ENCODE results near the gene CCDC69. TPM values are rescaled to one million over a fixed set of nuclear protein-coding genes. Genes with fewer than 3 reads are reported as not detected.

Gene CCDC69
- total RNA-seq, 6 experiments from 2014 or later, result 11.8 to 30.9 (median 22.9) TPM

- TF ChIP-seq POLR2A (IDR thresholded peaks at IDR 0.05), result no peak
- TF ChIP-seq, protein P1, sequence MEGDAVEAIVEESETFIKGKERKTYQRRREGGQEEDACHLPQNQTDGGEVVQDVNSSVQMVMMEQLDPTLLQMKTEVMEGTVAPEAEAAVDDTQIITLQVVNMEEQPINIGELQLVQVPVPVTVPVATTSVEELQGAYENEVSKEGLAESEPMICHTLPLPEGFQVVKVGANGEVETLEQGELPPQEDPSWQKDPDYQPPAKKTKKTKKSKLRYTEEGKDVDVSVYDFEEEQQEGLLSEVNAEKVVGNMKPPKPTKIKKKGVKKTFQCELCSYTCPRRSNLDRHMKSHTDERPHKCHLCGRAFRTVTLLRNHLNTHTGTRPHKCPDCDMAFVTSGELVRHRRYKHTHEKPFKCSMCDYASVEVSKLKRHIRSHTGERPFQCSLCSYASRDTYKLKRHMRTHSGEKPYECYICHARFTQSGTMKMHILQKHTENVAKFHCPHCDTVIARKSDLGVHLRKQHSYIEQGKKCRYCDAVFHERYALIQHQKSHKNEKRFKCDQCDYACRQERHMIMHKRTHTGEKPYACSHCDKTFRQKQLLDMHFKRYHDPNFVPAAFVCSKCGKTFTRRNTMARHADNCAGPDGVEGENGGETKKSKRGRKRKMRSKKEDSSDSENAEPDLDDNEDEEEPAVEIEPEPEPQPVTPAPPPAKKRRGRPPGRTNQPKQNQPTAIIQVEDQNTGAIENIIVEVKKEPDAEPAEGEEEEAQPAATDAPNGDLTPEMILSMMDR (IDR thresholded peaks at IDR 0.05), result no peak
- H3K9me3 ChIP-seq, result no peaks in the 10 kb centered on the region
- peaks cover 0 to 5% (median 0%) of the 10 kb centered on the region in 4 donors for H3K4me1 ChIP-seq
- H3K36me3 ChIP-seq, result no peaks in the 10 kb centered on the region
- WGBS (ENCODE audit: insufficient coverage, low coverage, low lambda C conversion rate, missing lambda C conversion rate), result 61% methylated on average over 10 of the region's 10 CpGs
- H3K27ac ChIP-seq, result no peak overlapping the region
- DNase-seq, result peak in 1 of 3 donors; percentile 20
- H3K4me3 ChIP-seq, result no peak overlapping the region
- ATAC-seq, result no peak
- H3K27me3 ChIP-seq, result no peaks in the 10 kb centered on the region
- intact Hi-C loops (cut with DNase I), result loop anchor here (5.0 to 10.0 kb wide), 4 partner anchors 36 to 116 kb away; no protein-coding TSS in a partner anchor
These were observed 55.1 kb downstream of the CCDC69 start for GRCh38 chr5:151168602-151169344.

DNA sequence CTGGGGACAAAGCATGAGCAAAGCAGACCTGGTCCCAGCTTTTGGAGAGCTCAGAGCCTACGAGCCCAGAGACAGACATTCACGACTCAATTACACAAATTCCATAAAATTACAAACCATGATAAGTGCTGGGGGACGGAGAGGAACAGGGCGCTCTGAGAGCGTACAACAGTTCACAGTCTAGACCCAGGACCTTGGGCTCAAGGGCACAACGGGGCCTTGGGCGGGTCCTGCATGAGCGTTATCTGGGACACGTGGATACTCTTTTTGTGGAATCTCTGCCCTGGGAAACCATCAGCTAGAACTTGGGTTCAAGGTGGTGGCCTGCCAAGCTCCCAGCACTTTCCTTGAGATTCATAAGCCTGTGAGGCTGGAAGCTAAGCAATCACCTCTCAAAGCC lies 56.9 kb downstream of the CCDC69 start:
- TF ChIP-seq, protein P1 (IDR thresholded peaks at IDR 0.05), result no peak
- TF ChIP-seq POLR2A (IDR thresholded peaks at IDR 0.05), result no peak
- Histone ChIP-seq H3K4me1 (peaks cover 0 to 5% (median 0%) of the 10 kb centered on the region in 4 donors), H3K27ac (no peak overlapping the region), H3K27me3 (no peaks in the 10 kb centered on the region), H3K9me3 (no peaks in the 10 kb centered on the region), H3K36me3 (no peaks in the 10 kb centered on the region), H3K4me3 (no peak overlapping the region)
- ATAC-seq, result no peak
- DNase-seq, result no peak
- WGBS (ENCODE audit: insufficient coverage, low coverage, low lambda C conversion rate, missing lambda C conversion rate), result 80% methylated on average over 8 of the region's 9 CpGs
- intact Hi-C loops (cut with DNase I), result loop anchor here (5.0 to 10.0 kb wide), 4 partner anchors 35 to 115 kb away; no protein-coding TSS in a partner anchor

- no peaks in the 10 kb centered on the region for H3K36me3 ChIP-seq
- ATAC-seq (peak; percentile 93 to 98 (median 98)), DNase-seq (peak in 2 of 3 donors; percentile 57 to 80)
- H3K4me3 ChIP-seq, result no peak overlapping the region
- H3K27ac ChIP-seq, result no peak overlapping the region
- no peak for TF ChIP-seq POLR2A (IDR thresholded peaks at IDR 0.05)
- TF ChIP-seq, protein P1 (IDR thresholded peaks at IDR 0.05), result peak; percentile 92 to 96 (median 93)
- intact Hi-C loops (cut with DNase I), result loop anchor here (5.0 to 10.0 kb wide), 5 partner anchors 33 to 113 kb away; no protein-coding TSS in a partner anchor
- no peaks in the 10 kb centered on the region for H3K27me3 ChIP-seq
- WGBS (ENCODE audit: insufficient coverage, low coverage, low lambda C conversion rate, missing lambda C conversion rate), result 24% methylated on average over 8 of the region's 8 CpGs
- no peaks in the 10 kb centered on the region for H3K9me3 ChIP-seq
- peaks cover 0 to 5% (median 0%) of the 10 kb centered on the region in 4 donors for H3K4me1 ChIP-seq
These were observed 59.1 kb downstream of the CCDC69 start for GRCh38 chr5:151164687-151165392.

GRCh38 chr5:151162776-151163175 lies 61.1 kb downstream of the CCDC69 start:
- DNase-seq, result no peak
- no peak overlapping the region for H3K4me3 ChIP-seq
- peaks cover 0 to 13% (median 4%) of the 10 kb centered on the region in 4 donors for H3K4me1 ChIP-seq
- WGBS (ENCODE audit: insufficient coverage, low coverage, low lambda C conversion rate, missing lambda C conversion rate), result 25% methylated on average over 1 of the region's 1 CpG
- H3K36me3 ChIP-seq, result no peaks in the 10 kb centered on the region
- H3K27me3 ChIP-seq, result no peaks in the 10 kb centered on the region
- intact Hi-C loops (cut with DNase I), result loop anchor here (5.0 to 10.0 kb wide), 3 partner anchors 40 to 72 kb away; no protein-coding TSS in a partner anchor
- no peak overlapping the region for H3K27ac ChIP-seq
- no peak for ATAC-seq
- TF ChIP-seq POLR2A (IDR thresholded peaks at IDR 0.05), result no peak
- TF ChIP-seq, protein P1 (IDR thresholded peaks at IDR 0.05), result no peak
- H3K9me3 ChIP-seq, result no peaks in the 10 kb centered on the region
